ENCODE measurements around the gene WDHD1. TPM values are rescaled to one million over a fixed set of nuclear protein-coding genes. Genes with fewer than 3 reads are reported as not detected.

WDHD1 gene
- total RNA-seq, 2 experiments from 2014 or later: 33.5 to 60.3 TPM

- H3K79me2 ChIP-seq (ENCODE audit: insufficient read depth, low read depth, low read length): no peaks in the 10 kb centered on the region
- CTCF ChIA-PET (ENCODE audit: unreplicated experiment): no interaction called here
- no peak overlapping the region for H3K4me3 ChIP-seq (ENCODE audit: low read depth, low read length, poor library complexity, severe bottlenecking)
- TF ChIP-seq CTCF (conservative IDR thresholded peaks at IDR 0.05; ENCODE audit: low read length) (no peak), EZH2phosphoT487 (IDR thresholded peaks at IDR 0.05; ENCODE audit: borderline replicate concordance, low read depth, low read length) (no peak)
- no peaks in the 10 kb centered on the region for H3K9me3 ChIP-seq (ENCODE audit: low read length)
- DNase-seq (ENCODE audit: low spot score): no peak
- no peaks in the 10 kb centered on the region for H3K9me2 ChIP-seq (ENCODE audit: insufficient read depth, low read length)
- H3K4me2 ChIP-seq (ENCODE audit: low read length): no peak overlapping the region
- no peak overlapping the region for H3K27ac ChIP-seq (ENCODE audit: low read depth, low read length, poor library complexity, severe bottlenecking)
- no peaks in the 10 kb centered on the region for H4K20me1 ChIP-seq (ENCODE audit: insufficient read depth, low read length)
- peaks cover 88% of the 10 kb centered on the region for H3K36me3 ChIP-seq (ENCODE audit: insufficient read depth, low read length)
- POLR2A ChIA-PET: no interaction called here
- H2AFZ ChIP-seq (ENCODE audit: low read length): no peak overlapping the region
- no TSS peak for BruUV-seq (replicated peaks)
- intact Hi-C loops (cut with micrococcal nuclease; ENCODE audit: unreplicated experiment): no loop called here
- H3K4me1 ChIP-seq (ENCODE audit: insufficient read depth, low read length, poor library complexity, severe bottlenecking): no peaks in the 10 kb centered on the region
Observed at GRCh38 chr14:54979039-54979438, 47.9 kb downstream of the WDHD1 start.

- H3K9me2 ChIP-seq (ENCODE audit: insufficient read depth, low read length): no peaks in the 10 kb centered on the region
- no peak overlapping the region for H3K27ac ChIP-seq (ENCODE audit: low read depth, low read length, poor library complexity, severe bottlenecking)
- no peaks in the 10 kb centered on the region for H4K20me1 ChIP-seq (ENCODE audit: insufficient read depth, low read length)
- no peak overlapping the region for H3K4me2 ChIP-seq (ENCODE audit: low read length)
- no peak for TF ChIP-seq EZH2phosphoT487 (IDR thresholded peaks at IDR 0.05; ENCODE audit: borderline replicate concordance, low read depth, low read length)
- TF ChIP-seq CTCF (conservative IDR thresholded peaks at IDR 0.05; ENCODE audit: low read length): no peak
- POLR2A ChIA-PET: no interaction called here
- H3K9me3 ChIP-seq (ENCODE audit: low read length): no peaks in the 10 kb centered on the region
- DNase-seq (ENCODE audit: low spot score): no peak
- H2AFZ ChIP-seq (ENCODE audit: low read length): no peak overlapping the region
- CTCF ChIA-PET (ENCODE audit: unreplicated experiment): no interaction called here
- H3K4me1 ChIP-seq (ENCODE audit: insufficient read depth, low read length, poor library complexity, severe bottlenecking): no peaks in the 10 kb centered on the region
- H3K4me3 ChIP-seq (ENCODE audit: low read depth, low read length, poor library complexity, severe bottlenecking): no peak overlapping the region
- H3K79me2 ChIP-seq (ENCODE audit: insufficient read depth, low read depth, low read length): no peaks in the 10 kb centered on the region
- no TSS peak for BruUV-seq (replicated peaks)
- peaks cover 88% of the 10 kb centered on the region for H3K36me3 ChIP-seq (ENCODE audit: insufficient read depth, low read length)
- intact Hi-C loops (cut with micrococcal nuclease; ENCODE audit: unreplicated experiment): no loop called here
Observed at GRCh38 chr14:54976316-54976715, 50.6 kb downstream of the WDHD1 start.

- intact Hi-C loops (cut with micrococcal nuclease; ENCODE audit: unreplicated experiment): no loop called here
- H3K79me2 ChIP-seq (ENCODE audit: insufficient read depth, low read depth, low read length): no peaks in the 10 kb centered on the region
- no peak for DNase-seq (ENCODE audit: low spot score)
- H3K4me3 ChIP-seq (ENCODE audit: low read depth, low read length, poor library complexity, severe bottlenecking): no peak overlapping the region
- no peaks in the 10 kb centered on the region for H3K4me1 ChIP-seq (ENCODE audit: insufficient read depth, low read length, poor library complexity, severe bottlenecking)
- H3K4me2 ChIP-seq (ENCODE audit: low read length): no peak overlapping the region
- POLR2A ChIA-PET: no interaction called here
- peaks cover 88% of the 10 kb centered on the region for H3K36me3 ChIP-seq (ENCODE audit: insufficient read depth, low read length)
- no TSS peak for BruUV-seq (replicated peaks)
- CTCF ChIA-PET (ENCODE audit: unreplicated experiment): no interaction called here
- no peaks in the 10 kb centered on the region for H4K20me1 ChIP-seq (ENCODE audit: insufficient read depth, low read length)
- no peaks in the 10 kb centered on the region for H3K9me3 ChIP-seq (ENCODE audit: low read length)
- H2AFZ ChIP-seq (ENCODE audit: low read length): no peak overlapping the region
- no peak for TF ChIP-seq CTCF (conservative IDR thresholded peaks at IDR 0.05; ENCODE audit: low read length)
- TF ChIP-seq EZH2phosphoT487 (IDR thresholded peaks at IDR 0.05; ENCODE audit: borderline replicate concordance, low read depth, low read length): no peak
- no peaks in the 10 kb centered on the region for H3K9me2 ChIP-seq (ENCODE audit: insufficient read depth, low read length)
- H3K27ac ChIP-seq (ENCODE audit: low read depth, low read length, poor library complexity, severe bottlenecking): no peak overlapping the region
Observed at GRCh38 chr14:54975856-54976255, 51.0 kb downstream of the WDHD1 start.
